Mesendoderm (in vitro differentiated cells): ENCODE results near the gene LBHD1.
"Not testable (repeated sequence)": the region's sequence is repeated elsewhere in the genome, so short reads cannot be mapped to it uniquely, and the experiment has no call there.

Source experiments
- DNase-seq: peaks from one replicate; pipeline ENCODE4 v3.0.0; 2013
- H2AK5ac ChIP-seq: 2 replicates; pipeline ENCODE4 v1.6.1; 2013; ENCODE audit warnings: low read length, inconsistent platforms
- H2BK120ac ChIP-seq: 2 replicates; pipeline ENCODE4 v1.6.1; 2013; ENCODE audit warnings: low read depth, mild to moderate bottlenecking, low read length, moderate library complexity, mixed read lengths
- H2BK15ac ChIP-seq: replicated peaks from 2 replicates; pipeline ENCODE4 v1.6.1; 2013; ENCODE audit warnings: low read depth, mild to moderate bottlenecking, moderate library complexity
- H2BK5ac ChIP-seq: 2 replicates; pipeline ENCODE4 v1.6.1; 2013; ENCODE audit warnings: low read length, inconsistent platforms
- H3K18ac ChIP-seq: 2 replicates; pipeline ENCODE4 v1.6.1; 2013; ENCODE audit warnings: mild to moderate bottlenecking, low read length, mixed read lengths
- H3K23ac ChIP-seq: one replicate; pipeline ENCODE4 v1.6.1; 2013; ENCODE audit warnings: low read length
- H3K27ac ChIP-seq: 2 replicates; pipeline ENCODE4 v1.5.1; 2013; ENCODE audit warnings: low read depth, mild to moderate bottlenecking, inconsistent platforms, low read length, moderate library complexity
- H3K27me3 ChIP-seq: 2 replicates; pipeline ENCODE4 v1.6.1; 2013; ENCODE audit warnings: low read length, control low read depth, mild to moderate bottlenecking, inconsistent platforms; ENCODE audit not compliant: insufficient read depth, poor library complexity
- H3K36me3 ChIP-seq: 2 replicates; pipeline ENCODE4 v1.6.1; 2013; ENCODE audit warnings: low read length, inconsistent platforms; ENCODE audit not compliant: control insufficient read depth, insufficient read depth
- H3K4ac ChIP-seq: one replicate; pipeline ENCODE4 v1.6.1; 2013; ENCODE audit warnings: low read depth, mild to moderate bottlenecking, low read length, moderate library complexity
- H3K4me1 ChIP-seq: 2 replicates; pipeline ENCODE4 v1.6.1; 2013; ENCODE audit warnings: low read depth, low read length, inconsistent platforms; ENCODE audit not compliant: control insufficient read depth
- H3K4me2 ChIP-seq: 2 replicates; pipeline ENCODE4 v1.6.1; 2013; ENCODE audit warnings: low read length
- H3K4me3 ChIP-seq: 2 replicates; pipeline ENCODE4 v1.5.1; 2013; ENCODE audit warnings: mild to moderate bottlenecking, low read length
- H3K56ac ChIP-seq: one replicate; pipeline ENCODE4 v1.6.1; 2013; ENCODE audit warnings: low read length
- H3K79me1 ChIP-seq: 2 replicates; pipeline ENCODE4 v1.6.1; 2013; ENCODE audit warnings: low read length, inconsistent platforms
- H3K79me2 ChIP-seq: 2 replicates; pipeline ENCODE4 v1.6.1; 2013; ENCODE audit warnings: mild to moderate bottlenecking, low read length; ENCODE audit not compliant: control insufficient read depth, insufficient read depth
- H3K9ac ChIP-seq: 2 replicates; pipeline ENCODE4 v1.6.1; 2013; ENCODE audit warnings: low read length, inconsistent platforms
- H4K5ac ChIP-seq: one replicate; pipeline ENCODE4 v1.6.1; 2013; ENCODE audit warnings: low read length
- H4K8ac ChIP-seq: one replicate; pipeline ENCODE4 v1.6.1; 2013; ENCODE audit warnings: low read depth, mild to moderate bottlenecking, control low read depth, low read length, moderate library complexity
- WGBS: extraction: QIAGEN DNeasy Blood & Tissue Kit; methylation state at CpG from one replicate; pipeline ENCODE4 v1.1.7; 2013; ENCODE audit warnings: low lambda C conversion rate, missing lambda C conversion rate; ENCODE audit not compliant: insufficient coverage; ENCODE audit errors: extremely low coverage; 5-methylcytosine and 5-hydroxymethylcytosine counted together

LBHD1 gene

DNA sequence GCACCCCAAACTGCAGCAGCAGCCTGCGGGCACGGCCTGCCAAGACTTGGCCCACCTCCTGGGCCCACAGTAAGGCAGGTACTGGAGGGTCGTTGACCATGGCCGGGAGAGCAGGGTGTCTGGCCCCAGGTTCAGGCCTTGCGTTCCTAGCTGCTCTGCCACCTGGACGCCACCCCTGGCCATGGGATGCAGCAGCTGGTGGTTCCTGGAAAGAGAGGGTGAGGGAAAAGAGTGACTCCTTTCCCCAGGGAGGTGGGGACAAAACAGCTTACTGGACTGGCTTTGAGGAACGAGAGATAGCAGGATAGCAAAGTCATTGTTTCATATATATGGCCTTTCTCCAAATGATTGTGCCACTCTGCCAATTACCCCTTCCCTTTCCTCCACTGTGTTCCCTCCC is 33.3 kb upstream of the LBHD1 start:
- Histone ChIP-seq H3K4me2 (peak overlapping the region; percentile 47), H2BK120ac (no peak overlapping the region), H3K27me3 (no peaks in the 10 kb centered on the region), H3K36me3 (no peaks in the 10 kb centered on the region), H3K27ac (no peak overlapping the region), H3K79me1 (peaks cover 7% of the 10 kb centered on the region), H3K56ac (peak overlapping the region; percentile 89), H3K4ac (no peak overlapping the region), H3K23ac (no peak overlapping the region), H3K4me1 (peaks cover 13% of the 10 kb centered on the region), H2AK5ac (no peak overlapping the region), H4K5ac (no peak overlapping the region), H3K9ac (peak overlapping the region; percentile 84), H4K8ac (no peak overlapping the region), H3K79me2 (peaks cover 9% of the 10 kb centered on the region), H2BK5ac (no peak overlapping the region), H3K18ac (no peak overlapping the region), H3K4me3 (peak overlapping the region; percentile 83), H2BK15ac (no peak overlapping the region)
- WGBS = no CpG with 5 or more reads among the region's 7 CpGs
- DNase-seq = peak; percentile 39

DNA sequence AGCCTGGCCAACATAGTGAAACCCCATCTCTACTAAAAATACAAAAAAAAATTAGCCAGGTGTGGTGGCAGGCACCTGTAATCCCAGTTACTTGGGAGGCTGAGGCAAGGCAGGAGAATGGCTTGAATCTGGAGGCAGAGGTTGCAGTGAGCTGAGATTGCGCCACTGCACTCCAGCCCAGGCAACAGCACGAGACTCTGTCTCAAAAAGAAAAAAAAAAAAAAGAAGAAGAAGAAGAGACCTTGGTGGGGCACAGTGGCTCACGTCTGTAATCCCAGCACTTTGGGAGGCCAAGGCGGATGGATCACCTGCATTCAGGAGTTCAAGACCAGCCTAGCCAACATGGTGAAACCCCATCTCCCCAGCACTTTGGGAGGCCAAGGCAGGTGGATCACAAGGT is 31.9 kb upstream of the LBHD1 start:
- H3K56ac ChIP-seq, H2BK5ac ChIP-seq, H3K9ac ChIP-seq, H3K4me3 ChIP-seq, DNase-seq, H4K8ac ChIP-seq, H3K27me3 ChIP-seq, H4K5ac ChIP-seq, H3K4me1 ChIP-seq, H3K4ac ChIP-seq, H2BK120ac ChIP-seq, H3K79me2 ChIP-seq, H3K18ac ChIP-seq, H3K4me2 ChIP-seq, H2BK15ac ChIP-seq, H3K27ac ChIP-seq, H3K23ac ChIP-seq, H3K79me1 ChIP-seq, H2AK5ac ChIP-seq, H3K36me3 ChIP-seq: not testable (repeated sequence)
- WGBS = no CpG with 5 or more reads among the region's 4 CpGs

DNA sequence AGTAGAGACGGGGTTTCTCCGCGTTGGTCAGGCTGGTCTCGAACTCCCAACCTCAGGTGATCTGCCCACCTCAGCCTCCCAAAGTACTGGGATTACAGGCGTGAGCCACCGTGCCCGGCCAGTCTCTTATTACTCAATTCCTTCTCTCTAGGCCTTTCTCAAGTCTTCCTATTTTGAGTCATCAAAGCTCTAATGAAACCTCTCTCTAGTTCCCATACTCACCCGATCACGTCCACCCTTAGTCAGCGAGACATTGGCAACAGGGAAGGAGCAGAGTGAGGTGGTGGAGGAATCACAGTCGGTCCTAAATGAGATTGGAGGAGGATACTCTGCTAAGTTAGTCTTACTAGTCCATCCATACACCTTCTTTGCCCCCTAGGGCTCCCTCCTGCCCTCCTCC is 30.2 kb upstream of the LBHD1 start:
- WGBS = no CpG with 5 or more reads among the region's 11 CpGs
- no peak overlapping the region for H4K8ac ChIP-seq
- H3K9ac ChIP-seq = no peak overlapping the region
- no peak overlapping the region for H2BK120ac ChIP-seq
- no peak overlapping the region for H3K56ac ChIP-seq
- H3K79me1 ChIP-seq = peaks cover 7% of the 10 kb centered on the region
- no peak overlapping the region for H2BK5ac ChIP-seq
- H3K18ac ChIP-seq = no peak overlapping the region
- H4K5ac ChIP-seq = no peak overlapping the region
- H3K79me2 ChIP-seq = peaks cover 9% of the 10 kb centered on the region
- H3K23ac ChIP-seq = no peak overlapping the region
- H3K4me3 ChIP-seq = no peak overlapping the region
- no peak overlapping the region for H2BK15ac ChIP-seq
- H3K36me3 ChIP-seq = no peaks in the 10 kb centered on the region
- H3K4me2 ChIP-seq = no peak overlapping the region
- H3K27ac ChIP-seq = no peak overlapping the region
- no peak for DNase-seq
- H3K4ac ChIP-seq = no peak overlapping the region
- no peaks in the 10 kb centered on the region for H3K27me3 ChIP-seq
- no peaks in the 10 kb centered on the region for H3K4me1 ChIP-seq
- H2AK5ac ChIP-seq = no peak overlapping the region

DNA sequence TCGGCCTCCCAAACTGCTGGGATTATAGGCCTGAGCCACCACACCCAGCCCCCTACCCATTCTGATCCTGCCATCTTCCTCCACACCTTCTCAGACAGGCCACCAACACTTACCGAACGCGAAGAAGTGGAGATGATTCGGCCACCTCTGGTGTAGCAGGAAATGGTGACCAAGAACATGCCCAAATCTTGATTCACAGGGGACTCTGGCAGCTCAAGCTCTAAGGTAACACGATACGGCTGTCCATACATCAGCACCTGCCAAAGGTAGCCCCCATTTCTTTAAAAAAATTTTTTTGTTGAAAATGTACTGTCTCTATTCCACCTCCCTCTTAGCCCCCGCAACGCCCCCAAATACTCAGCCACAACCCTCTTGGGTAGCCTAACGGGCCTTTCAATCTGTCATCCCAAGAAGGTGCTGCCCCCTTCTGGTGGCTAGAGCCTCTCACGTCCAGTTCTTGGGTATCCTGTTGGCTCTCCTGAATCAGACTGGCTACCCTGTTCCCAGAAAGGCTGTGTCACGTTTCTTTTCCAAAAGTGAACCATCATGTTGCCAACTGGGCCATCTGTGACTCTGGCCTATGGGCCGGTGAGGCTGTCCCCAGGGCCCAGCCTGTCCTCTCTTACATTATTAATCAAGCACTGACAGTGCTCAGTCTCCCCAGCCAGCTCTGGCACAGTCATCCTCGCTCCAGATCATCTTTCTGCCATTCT is 22.5 kb upstream of the LBHD1 start:
- no peak overlapping the region for H3K4me3 ChIP-seq

DNA sequence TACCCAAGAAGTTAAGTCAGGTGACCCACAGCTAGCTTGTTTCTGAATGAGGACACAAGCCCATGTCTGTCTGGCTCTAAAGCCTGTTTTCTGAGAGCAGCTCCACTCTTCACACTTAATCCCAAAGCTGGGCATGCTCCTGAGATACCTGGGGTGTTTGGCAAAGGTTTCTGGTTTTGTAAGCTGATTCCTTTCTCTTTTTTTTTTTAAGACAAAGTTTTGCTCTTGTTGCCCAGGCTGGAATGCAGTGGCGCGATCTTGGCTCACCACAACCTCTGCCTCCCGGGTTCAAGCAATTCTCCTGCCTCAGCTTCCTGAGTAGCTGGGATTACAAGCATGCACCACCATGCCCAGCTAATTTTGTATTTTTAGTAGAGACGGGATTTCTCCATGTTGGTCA is 21.6 kb upstream of the LBHD1 start:
- not testable (repeated sequence) for H3K27ac ChIP-seq, H3K79me2 ChIP-seq, H2BK15ac ChIP-seq, H3K4me1 ChIP-seq, H2BK120ac ChIP-seq, H2BK5ac ChIP-seq, DNase-seq, H3K79me1 ChIP-seq, H3K4me2 ChIP-seq, H3K23ac ChIP-seq, H3K27me3 ChIP-seq, H3K56ac ChIP-seq, H4K5ac ChIP-seq, H3K18ac ChIP-seq, H4K8ac ChIP-seq, H3K4me3 ChIP-seq, H2AK5ac ChIP-seq, H3K9ac ChIP-seq, H3K4ac ChIP-seq, H3K36me3 ChIP-seq
- WGBS = no CpG with 5 or more reads among the region's 4 CpGs

More for the DNA sequence above, 22.5 kb upstream of the LBHD1 start:
- H4K8ac ChIP-seq = no peak overlapping the region
- H2BK5ac ChIP-seq = no peak overlapping the region
- no peak overlapping the region for H2AK5ac ChIP-seq
- H3K27me3 ChIP-seq = no peaks in the 10 kb centered on the region
- no peak overlapping the region for H3K4me2 ChIP-seq
- H3K27ac ChIP-seq = no peak overlapping the region
- no peak overlapping the region for H3K18ac ChIP-seq
- no peaks in the 10 kb centered on the region for H3K79me2 ChIP-seq
- DNase-seq = peak; percentile 89
- H3K9ac ChIP-seq = no peak overlapping the region
- WGBS = no CpG with 5 or more reads among the region's 14 CpGs
- no peak overlapping the region for H2BK15ac ChIP-seq
- no peak overlapping the region for H4K5ac ChIP-seq
- no peak overlapping the region for H3K56ac ChIP-seq
- no peaks in the 10 kb centered on the region for H3K79me1 ChIP-seq
- no peak overlapping the region for H3K23ac ChIP-seq
- H3K4ac ChIP-seq = no peak overlapping the region
- H2BK120ac ChIP-seq = no peak overlapping the region
- H3K4me1 ChIP-seq = no peaks in the 10 kb centered on the region
- peaks cover 4% of the 10 kb centered on the region for H3K36me3 ChIP-seq
